ENCODE results near the gene UQCRHL.

The UQCRHL gene

DNA sequence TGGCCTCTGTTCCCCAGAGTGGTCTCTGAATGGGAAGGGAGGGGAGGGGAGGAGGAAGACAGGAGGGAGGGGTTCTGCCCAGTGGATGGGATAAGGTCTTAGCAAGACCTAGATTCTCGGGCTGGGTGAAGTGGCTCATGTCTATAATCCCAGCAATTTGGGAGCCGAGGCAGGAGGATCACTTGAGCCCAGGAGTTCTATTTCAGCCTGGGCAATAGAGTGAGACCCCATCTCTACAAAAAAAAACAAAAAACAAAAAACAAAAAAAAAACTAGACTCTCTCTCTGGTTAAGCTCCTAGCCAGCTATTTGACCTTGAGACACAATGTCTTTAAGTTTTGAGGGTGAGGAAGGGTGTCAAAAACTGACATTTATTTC, 11.4 kb downstream of the UQCRHL start:
- no peak for DNase-seq

DNA sequence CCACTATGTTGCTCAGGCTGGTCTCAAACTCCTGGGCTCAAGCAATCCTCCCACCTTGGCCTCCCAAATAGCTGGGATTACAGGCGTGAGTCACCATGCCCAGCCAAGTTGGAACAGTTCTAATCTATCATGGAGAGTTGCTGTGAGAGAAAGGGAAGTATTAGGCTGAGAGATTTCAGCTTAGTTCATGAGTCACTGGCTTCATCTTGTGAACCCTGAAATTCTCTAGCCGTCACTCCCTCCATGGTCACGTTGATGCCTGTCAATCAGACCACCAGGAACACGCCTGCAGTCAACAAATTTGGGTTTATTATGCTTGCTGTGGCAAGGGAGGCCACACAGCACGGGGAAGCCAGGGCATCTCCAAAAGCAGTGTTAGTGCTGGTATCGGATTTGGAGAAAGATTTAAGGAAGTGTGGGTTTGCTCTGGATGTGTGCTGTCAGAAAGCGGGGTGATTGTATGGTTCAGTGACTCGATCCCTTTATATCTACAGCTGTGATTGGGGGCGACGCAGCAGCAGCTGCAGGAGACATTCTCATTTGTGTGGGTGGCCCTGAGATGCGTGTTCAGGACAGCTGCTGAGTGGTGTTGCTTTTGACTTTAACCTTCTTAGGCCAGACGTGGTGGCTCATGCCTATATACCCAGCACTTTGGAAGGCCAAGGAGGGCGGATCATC, 18.7 kb downstream of the UQCRHL start:
- DNase-seq: no peak

DNA sequence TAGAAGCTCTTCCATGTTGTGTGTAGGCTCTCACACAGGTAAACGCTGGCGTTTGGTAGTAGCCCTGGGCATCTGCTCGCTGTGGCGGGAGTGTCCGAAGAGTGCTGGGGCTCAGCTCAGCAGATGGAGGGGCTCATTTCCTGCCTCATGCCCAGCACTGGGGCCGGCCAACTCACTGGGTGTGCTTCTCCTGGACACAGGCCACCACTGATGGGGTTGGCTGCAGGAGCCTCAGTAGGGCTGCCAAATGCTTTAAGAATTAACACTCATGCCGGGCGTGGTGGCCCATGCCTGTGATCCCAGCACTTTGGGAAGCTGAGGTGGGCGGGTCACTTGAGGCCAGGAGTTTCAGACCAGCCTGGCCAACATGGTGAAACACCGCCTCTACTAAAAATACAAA, 20.9 kb downstream of the UQCRHL start:
- DNase-seq: no peak

DNA sequence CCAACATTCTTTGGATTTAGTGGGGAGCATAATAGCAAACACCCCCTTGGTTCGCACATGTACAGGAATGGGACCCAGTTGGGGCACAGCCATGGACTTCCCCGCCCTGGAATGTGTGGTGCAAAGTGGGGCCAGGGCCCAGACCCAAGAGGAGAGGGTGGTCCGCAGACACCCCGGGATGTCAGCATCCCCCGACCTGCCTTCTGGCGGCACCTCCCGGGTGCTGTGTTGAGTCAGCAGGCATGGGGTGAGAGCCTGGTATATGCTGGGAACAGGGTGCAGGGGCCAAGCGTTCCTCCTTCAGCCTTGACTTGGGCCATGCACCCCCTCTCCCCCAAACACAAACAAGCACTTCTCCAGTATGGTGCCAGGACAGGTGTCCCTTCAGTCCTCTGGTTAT, 21.8 kb downstream of the UQCRHL start:
- DNase-seq: no peak

DNA sequence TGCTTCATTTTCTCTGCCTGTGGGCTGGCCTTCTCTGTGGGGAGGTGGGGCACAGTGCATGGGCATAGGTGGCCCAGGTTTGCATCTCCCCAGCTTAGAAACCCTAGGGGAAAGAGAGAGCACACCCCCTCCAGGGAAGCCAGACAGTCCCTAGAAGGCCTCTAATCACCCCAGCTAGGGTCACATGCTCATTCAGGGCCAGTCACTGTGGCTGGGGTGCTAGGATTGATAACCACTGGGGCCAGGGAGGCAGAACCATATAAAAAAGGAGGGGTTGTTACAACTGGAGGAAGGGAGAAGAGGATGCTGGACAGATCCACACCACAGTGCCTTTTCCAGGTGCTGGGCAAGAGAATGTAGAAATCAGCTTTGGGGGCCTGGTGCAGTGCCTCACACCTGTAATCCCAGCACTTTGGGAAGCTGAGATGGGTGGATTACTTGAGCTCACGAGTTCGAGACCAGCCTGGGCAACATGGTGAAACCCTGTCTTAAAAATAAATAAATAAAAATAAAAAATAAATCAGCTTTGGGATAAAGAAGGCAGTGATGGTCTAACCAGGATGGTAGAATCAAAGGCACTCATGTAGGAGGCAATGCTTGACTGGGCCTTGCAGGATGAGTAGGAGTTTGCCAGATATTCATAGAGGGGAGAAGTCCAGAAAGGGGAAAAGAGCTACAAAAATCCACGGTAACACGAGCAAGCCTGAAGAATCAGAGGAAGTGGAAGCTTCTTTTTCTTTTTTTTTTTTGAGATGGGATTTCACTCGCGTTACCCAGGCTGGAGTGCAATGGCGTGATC, 29.3 kb downstream of the UQCRHL start:
- DNase-seq: no peak

DNA sequence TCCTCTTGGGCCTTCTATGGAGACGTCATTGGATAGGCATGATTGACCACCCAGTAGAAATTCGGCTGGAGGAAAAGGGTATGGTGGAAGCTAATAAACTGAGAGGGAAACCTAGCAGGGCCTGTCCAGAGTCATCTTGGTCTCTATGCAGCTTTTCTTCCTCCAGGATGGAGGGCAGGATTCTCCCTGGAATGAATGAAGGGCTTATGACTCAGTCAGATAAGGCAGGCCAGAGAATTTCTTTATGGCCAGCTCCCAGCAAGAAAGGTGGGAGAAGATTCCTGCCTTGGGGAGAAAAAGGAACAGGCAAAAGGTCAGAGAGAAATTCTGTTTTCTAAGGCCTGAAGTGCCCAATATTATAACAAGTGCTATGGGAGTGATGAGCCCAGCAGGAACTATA, 31.7 kb downstream of the UQCRHL start:
- no peak for DNase-seq

DNA sequence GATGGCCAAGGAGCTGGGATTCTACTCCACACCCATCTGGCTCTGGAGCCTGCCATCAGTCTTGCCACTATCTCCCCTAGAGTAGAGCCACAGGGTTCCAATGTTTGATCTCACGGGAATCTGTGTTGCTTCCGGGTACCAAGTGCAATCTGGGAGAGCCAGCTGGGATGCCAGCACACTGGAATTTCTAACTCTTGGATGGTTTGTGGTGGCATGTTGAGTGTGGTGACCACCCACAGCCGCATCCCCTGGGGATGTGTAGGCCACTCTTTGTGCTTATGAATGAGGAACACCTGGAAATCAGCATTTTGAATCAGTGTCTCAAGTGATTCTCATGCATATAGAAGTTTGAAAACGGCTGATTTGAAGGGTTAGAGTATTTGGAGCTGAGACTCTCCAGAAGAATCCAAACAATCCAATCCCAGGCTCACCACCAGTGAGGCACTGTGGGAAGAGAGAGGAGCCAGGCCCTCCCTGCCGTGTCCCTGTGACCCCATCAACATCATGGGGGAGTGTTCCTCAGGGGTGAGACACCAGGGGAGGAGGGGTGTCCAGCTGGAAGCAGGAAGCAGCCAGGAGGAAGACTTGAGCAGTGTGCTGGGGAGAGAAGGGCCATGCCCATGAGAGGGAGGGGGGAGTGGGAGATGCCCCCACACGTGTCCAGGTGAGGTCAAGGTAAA, 35.5 kb downstream of the UQCRHL start:
- no peak for DNase-seq

DNA sequence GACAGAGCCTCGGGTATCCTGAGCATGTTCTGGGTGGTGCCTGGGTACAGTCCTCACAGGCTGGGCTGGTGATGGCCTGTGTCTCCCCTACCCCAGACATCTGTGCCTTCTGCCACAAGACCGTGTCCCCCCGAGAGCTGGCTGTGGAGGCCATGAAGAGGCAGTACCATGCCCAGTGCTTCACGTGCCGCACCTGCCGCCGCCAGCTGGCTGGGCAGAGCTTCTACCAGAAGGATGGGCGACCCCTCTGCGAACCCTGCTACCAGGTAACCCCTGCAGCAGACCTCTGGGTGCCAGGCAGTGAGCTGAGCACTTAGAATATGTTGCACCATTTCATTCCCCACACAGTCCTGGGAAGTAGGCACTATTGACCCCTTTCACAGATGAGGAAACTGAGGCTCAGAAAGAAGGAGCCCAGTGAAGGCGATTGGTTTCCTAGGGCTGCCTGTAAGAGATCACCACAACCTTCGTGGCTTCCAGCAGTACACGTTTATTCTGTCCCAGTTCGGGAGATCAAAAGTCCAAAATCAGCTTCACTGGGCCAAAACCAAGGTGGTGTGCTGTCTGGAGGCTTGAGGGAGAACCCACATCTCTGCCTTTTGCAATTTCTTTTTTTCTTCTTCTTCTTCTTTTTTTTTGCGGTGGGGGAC, 37.0 kb downstream of the UQCRHL start:
- DNase-seq: no peak

DNA sequence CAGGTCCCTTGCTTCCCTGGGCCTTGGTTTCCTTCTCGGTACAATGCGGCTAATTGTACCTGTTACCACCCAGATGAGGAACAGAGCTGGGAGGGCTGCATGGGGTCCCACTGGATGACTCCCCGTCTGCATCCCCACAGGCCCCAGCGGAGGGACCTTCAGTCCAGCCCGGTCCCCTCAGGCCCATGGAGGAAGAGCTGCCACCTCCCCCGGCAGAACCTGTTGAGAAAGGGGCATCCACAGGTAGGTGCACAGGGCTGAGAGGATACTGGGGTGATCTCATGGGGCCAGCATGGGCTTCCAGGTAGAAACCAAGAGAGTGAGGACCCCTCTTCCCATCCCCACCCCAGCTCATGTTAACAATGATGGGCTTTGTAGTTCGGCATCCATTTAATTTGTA, 39.1 kb downstream of the UQCRHL start:
- no peak for DNase-seq

DNA sequence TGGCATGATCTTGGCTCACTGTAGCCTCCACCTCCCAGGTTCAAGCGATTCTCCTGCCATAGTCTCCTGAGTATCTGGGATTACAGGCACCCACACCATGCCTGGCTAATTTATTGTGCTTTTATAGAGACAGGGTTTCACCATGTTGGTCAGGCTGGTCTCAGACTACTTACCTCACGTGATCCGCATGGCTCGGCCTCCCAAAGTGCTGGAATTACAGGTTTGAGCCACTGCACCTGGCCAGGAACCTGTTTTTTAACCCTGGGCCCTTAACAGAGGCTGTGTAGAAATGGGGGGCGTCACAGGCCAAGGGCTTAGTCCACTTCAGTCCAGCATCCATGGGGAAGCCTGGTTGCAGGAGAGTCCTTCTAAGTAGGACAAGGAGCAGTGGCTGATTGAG, 39.5 kb downstream of the UQCRHL start:
- no peak for DNase-seq

DNA sequence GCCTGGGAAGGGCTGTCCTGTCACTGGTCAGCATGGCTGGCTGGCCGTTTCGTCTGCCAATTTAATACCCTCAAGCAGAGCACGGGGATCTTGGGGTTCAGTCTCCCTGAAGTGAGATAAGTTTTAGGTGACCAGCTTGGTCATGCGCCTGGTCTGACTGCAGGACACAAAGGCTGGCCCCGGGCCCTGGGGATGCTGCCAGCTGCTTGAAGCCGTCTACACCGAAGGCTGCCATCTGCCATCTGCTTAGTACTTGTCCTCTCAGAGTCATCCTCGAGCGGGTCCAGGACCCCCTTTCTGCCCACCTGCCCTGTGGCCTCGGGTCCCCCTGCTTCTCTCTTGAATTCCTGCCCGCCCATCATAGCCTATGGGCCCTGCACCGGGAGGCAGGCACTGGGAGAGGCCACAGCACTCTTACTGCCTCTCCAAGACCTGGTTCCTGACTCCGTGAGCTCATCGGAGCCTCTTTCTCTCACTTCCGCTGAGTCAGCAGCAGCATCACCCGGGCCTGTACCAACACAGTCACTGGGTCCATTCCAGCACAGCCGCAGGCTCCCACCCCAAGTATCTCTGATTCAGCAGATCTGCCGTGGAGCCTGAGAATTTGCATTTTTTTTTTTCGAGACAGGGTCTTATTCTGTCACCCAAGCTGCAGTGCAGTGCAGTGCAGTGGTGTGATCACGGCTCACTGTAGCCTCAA, 41.8 kb downstream of the UQCRHL start:
- DNase-seq: no peak

DNA sequence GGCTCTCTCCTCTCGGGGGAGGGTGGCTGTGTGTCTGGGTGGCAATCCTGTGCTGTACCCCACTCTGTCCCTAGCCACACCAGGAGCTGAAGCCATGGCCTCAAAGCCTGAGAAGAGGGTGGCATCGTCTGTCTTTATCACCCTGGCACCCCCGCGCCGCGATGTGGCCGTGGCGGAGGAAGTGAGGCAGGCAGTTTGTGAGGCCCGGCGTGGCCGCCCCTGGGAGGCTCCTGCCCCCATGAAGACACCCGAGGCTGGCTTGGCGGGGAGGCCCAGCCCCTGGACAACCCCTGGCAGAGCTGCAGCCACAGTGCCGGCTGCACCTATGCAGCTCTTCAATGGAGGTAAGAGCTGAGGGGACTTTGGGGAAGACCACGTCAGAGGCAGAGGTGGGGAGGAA, 42.6 kb downstream of the UQCRHL start:
- no peak for DNase-seq

DNA sequence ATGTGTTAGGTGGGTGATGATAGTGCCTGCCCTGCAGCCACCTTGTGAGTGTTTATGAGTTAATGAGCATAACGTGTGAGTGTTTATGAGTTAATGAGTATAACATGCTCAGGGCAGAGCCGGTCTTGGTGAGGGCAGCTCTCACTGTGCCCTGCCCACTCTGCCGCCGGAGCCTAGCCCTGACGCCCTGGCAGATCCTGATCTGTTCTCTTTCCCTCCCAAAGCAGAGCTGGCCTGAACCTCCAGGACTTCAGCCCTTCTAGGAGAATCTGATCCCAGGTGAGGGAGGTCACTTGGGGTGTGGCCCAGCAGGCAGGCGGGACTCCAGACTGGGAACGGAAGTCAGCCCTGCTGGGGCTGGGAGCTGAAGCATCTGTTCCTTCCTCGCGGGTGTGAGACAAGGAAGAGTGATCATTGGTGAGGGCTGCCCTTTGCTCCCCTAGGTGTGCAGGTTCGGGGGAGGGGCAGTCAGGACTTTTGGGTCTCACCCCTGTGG, 43.1 kb downstream of the UQCRHL start:
- no peak for DNase-seq

DNA sequence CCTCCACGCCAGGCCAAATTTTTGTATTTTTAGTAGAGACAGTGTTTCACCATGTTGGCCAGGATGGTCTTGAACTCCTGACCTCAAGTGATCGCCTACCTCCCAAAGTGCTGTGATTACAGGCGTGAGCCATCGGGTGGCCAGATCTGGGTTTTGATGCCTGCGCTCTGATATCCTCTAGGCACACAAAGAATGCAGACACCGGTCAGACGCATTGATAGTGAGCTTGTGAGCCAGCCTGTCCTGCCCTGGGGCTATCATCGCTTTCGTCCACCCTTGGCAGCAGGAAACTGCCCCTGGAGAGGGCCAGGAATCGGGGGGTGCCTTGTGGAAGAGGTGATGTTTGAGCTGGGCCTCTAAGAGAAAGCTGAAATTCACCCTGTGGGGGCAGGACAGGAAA, 44.9 kb downstream of the UQCRHL start:
- DNase-seq: no peak

DNA sequence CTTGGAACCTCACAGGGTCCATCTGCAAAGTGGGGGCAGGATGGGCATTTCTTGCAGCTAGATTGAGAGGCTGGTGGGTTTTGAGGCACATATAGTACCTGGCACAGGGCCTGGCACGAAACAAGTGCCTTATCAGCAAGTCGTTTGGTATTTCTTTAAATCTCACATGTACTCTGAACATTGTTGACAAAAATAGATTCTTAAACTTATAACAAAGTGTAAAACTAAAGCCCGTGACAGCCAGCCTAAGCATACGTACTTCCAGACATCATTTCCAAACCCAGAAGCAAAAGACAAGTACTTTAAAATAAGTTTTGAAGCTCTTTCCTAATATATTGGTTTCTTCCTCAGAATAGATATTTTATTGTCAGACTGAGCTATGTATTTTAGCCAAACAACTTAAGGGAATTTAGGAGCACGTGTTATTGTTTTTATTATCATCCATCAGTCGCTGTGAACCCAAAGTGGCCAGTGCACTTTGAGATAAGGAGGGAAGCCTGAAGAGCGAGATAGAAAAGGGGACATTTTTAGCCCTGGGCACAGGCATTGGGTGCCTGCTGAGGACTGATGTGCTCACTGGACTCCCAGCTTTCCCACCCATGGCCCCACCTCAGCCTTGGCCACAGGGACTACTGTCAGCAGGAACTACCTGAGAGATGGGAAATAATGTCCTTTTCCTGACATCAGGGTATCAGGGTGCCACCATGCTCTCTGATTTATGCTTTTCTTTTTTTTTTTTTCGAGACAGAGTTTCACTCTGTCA, 45.9 kb downstream of the UQCRHL start:
- no peak for DNase-seq

DNA sequence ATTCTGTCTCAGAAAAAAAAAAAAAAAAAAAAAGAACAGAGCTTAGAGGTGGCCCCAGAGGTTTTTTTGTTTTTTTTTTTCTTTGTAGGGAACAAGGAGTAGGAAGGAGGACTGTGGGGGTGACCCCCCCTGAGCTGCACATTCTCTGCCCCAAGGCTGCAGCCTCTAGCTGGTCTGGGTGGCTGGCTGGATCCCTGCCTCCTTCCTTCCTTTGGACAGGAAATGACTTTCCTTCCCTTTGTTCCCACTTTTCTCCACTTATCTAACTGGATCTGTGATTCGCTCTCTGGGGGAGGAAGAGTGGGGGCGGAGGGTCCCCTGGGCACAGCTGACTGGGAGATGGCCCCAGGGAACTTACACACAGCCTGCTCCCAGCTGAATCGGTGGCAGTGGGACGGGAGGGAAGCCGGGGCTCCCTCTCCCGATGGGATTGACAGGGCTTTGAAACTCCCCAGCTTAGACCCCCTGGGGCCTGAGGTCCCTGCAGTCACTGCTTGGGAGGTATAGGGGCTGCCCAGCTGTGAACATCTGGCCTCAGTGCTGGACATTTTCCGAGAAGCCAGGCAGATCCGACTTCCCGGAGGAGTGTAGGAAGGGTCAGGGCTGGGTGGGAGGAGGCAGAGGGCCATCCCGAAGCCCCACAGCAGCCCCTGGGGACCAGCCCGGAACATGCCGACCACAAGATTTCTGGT, 46.8 kb downstream of the UQCRHL start:
- DNase-seq: no peak

DNA sequence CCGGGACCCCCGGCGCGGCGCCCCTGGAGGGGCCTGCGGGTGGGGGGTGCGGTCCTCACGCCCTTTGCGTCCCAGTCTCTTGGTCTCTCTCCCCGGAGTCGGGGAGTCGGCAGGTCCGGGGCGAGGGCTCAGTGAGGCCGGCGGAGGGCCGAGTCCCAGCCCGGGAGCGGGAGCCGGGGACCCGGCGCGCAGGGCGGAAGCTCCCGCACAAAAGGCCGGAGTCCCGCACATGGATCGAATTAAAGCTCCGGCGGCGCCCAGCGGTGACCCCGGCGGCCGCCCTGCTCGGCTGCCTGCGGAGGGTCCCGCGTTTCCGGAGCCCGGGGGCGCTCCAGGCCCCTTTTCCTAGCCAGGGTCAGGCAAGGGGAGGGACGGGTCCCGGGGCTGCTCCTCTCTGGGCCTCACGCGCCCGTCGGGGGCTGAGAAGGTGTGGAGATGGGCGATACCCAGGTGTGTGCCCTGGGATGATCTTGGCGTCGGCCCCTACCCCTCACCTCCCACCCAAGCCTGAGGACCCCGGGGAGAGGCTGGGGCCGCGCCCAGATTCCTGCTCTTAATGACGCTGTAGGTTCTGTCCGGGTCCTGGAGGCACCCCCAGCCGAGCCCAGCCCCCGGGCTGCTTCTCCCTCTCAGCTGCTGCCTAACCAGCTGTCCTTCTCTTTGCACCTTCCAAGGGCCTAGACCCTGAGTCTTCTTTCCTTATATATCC, 48.3 kb downstream of the UQCRHL start:
- no peak for DNase-seq

DNA sequence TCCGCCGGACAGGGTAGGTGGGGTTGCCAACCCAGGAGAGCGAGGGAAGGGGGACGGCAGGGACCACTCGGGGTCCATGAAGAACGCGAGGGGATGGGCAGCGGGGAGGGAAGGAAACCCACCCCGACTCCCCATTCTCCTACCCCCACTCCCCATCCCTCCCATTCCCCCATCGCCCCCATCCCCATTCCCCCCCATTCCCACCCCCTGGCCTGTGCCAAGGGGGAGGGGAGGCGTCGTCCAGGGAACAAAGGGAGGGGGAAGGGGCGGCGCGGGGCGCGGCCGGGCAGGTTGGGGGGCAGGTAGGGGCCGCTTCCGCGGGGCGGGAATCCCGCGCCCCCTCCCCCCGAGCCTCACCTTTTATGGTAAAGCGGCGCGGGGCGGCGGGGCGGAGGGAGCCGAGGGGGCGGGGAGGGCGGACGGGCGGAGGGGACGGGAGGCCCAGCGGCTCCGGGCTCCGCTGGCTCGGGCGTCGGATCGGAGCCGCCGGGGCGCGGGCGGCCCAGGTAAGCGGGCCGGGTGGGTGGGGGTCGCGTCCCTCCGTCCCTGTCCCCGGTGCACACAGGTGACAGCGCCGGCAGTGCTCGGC, 49.0 kb downstream of the UQCRHL start, which contains the start of gene FBLIM1:
FBLIM1 (plus strand) TSS at position 453 of the 589 bp plus-strand sequence. CDS start 6,189 bp downstream, outside the sequence.
- DNase-seq: no peak

DNA sequence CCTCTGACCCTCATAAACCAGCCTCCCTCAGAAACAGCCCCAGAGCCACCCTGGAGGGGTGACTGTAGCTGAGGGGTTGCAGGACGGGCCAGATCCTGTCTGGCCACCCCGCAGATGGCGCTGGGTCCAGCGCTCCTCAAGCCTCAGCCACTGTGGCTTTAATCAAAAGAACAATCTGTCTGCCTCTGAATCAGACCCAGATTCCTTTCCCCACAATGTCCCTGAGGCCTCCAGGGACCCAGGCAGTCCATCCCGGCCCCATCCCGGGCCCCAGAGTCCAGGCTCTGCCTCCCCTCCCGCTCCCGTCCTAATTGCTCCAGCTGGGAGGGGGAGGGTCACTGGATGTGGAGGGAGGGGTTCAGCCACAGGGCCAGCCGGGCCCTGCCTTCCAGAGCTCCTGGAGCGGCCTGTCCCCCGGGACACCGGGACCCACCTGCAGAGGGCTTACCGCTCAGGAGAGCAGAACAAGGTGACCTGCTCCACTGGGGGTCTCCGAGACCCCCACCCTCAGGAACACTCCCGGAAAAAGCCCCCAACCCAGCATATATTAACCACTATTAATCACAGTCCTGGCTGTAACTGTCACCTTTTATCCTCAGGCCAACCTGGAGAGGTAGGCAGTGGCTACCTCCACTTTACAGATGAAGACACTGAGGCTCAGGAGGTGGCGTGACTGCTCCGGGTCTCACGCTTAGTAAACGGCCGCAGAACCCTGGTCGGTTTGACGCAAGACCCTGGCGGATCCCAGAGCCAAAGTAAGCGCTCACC, 49.7 kb downstream of the UQCRHL start:
- no peak for DNase-seq
